NCI-H2029 (cell line): Measurements from ENCODE around the gene MYO7A.

Source experiments
- DNase-seq: peaks from one replicate; lab custom pipeline; 2025; lab: John Stamatoyannopoulos, UW

MYO7A gene

DNA sequence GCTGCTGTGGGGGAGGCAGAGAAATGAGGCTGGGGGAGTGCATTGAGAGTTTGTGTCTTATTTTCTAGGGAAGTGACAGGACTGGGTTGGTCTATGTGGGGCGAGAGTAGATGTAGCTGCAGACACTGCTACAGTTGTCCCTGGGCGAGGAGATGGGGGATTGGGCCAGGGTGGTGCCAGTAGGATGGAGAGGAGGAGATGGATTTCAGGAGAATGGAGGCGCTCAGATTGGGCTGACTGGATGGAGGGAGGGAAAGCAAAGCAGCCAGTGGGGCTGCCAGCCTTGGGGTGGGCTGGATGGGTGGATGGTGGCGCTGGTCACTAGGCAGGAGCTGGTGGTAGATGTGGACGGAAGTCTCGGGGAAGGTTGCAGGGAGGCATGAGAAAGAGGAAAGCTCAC lies 16.1 kb upstream of the MYO7A start:
- no peak for DNase-seq

DNA sequence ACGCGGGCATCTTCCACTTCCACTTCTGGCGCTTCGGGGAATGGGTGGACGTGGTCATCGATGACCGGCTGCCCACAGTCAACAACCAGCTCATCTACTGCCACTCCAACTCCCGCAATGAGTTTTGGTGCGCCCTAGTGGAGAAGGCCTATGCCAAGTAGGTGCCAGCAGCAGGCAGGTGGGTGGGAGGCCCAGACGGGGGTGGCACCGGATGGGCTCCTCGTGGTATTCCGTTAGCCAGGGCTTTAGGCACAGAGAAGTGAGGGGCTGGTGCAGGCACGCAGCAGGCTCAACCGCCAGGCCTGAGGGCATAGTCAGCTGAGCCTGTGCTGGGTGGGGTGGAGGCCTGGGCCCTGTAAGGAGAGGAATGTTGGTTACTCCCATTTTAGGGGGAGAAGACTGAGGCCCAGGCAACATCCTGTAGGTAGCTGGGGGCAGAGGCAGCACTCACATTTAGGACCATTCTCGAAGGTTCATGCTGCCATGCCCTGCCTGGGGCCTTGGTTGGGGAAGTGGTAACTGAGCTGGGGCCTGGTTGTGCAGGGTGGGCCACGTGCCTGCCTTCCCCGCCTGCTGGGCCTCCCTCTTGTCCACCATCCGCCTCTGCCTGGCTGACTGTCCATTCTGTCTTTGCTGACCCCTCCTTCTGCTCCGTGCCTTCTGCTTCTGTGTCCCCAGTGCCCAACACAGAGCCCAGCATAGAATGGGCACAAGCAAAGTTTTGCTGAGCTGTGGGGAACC lies 15.2 kb upstream of the MYO7A start:
- no peak for DNase-seq

DNA sequence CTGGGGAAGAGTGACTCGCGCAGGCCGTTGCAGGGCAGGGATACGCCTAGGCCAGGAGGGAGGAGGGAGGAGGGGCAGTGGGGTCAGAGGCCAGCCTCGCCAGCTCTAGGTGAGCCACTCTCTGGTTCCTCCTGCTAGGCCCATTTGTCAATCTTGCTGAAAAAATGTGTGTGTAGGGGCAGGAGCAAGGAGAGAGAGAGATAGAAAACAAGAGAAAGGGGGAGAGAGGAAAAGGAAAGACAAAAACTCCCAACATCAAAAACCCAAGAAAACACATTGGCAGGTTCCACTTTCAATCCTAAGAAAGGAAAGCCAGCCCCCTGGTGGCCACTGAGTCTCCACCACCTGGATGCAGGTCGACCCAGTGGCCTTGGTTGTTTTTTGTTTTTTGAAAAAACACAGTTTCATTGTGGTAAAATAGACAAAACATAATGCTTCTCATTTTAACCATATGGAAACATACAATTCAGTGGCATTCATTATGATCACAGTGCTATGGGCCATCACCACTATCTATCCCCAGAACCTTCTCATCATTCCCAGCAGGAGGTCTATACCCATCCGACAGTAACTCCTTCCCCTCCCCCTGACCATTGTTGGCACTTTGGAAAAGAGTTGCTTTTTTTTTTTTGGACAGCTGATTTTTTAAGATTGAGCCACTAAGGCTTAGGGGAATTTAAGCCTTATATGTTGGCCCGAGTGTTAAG lies 14.5 kb upstream of the MYO7A start:
- DNase-seq, result no peak

DNA sequence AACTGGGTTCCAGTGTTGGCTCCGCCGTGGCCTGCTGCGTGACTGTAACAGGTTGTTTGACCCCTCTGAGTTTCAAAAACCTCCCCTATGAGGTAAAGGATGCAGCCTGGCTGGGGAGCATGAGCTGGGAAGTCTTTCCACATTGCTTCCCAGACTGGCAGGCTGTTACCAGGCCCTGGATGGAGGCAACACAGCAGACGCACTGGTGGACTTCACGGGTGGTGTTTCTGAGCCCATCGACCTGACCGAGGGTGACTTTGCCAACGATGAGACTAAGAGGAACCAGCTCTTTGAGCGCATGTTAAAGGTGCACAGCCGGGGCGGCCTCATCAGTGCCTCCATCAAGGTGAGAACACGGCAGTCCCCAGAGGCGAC lies 14.0 kb upstream of the MYO7A start:
- no peak for DNase-seq

DNA sequence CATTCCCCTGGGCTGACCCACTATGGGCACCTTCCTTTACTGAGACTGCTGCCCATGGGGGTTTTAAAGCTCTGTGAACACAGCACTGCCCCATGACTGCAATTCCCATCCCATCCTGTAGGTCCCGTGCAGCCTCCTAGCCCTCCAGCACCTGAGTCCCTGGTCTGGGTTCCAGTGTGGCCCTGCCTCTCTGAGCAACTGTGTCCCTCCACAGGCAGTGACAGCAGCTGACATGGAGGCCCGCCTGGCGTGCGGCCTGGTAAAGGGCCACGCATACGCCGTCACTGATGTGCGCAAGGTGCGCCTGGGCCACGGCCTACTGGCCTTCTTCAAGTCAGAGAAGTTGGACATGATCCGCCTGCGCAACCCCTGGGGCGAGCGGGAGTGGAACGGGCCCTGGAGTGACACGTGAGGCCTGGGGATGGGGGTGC lies 12.8 kb upstream of the MYO7A start:
- no peak for DNase-seq

DNA sequence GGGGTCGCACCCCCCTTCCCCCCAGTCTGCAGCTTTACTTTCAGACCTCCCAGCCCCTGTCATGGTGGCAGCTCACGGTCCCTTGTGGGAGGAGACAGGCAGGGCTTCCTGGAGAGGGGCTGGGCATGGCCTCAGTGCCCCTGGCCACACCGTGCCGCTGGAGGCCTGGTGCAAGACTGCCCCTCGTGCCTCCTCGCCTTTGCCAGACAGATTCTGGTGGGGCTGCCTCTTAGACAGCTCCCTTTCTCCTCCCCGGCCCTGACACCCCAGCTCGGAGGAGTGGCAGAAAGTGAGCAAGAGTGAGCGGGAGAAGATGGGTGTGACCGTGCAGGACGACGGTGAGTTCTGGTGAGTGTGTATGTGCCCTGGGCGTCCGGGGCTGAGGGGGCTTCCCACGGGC lies 12.1 kb upstream of the MYO7A start:
- no peak for DNase-seq

DNA sequence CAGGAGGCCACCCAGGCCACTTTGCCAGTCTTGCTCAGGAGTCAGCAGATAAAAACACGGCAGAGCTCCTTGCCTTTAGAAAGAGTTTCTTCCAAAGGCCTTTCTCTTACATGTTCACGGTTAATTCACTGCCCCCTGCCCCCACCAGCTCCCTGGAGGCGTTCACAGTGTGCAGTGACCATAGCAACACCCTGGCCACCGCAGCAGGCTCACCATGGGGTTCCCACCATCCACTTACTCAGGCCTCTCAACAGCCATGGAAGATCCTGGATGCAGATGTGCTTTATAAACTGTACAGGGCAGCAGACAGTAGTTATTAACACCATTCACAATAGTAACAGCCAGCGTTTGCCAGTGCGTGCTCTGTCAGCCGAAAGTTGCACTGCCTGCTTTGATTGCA lies 10.6 kb upstream of the MYO7A start:
- no peak for DNase-seq

DNA sequence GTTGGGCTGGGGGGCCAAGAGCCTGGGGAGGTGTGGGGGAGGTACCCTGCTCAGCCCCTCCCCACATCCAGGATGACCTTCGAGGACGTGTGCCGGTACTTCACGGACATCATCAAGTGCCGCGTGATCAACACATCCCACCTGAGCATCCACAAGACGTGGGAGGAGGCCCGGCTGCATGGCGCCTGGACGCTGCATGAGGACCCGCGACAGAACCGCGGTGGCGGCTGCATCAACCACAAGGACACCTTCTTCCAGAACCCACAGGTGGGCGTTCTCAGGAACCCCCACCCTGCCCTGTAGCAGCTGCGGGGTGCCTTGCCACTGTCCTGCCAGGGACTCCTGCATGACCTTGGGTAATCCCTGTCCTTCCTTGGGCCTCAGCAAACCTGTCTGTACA lies 10.0 kb upstream of the MYO7A start:
- no peak for DNase-seq

DNA sequence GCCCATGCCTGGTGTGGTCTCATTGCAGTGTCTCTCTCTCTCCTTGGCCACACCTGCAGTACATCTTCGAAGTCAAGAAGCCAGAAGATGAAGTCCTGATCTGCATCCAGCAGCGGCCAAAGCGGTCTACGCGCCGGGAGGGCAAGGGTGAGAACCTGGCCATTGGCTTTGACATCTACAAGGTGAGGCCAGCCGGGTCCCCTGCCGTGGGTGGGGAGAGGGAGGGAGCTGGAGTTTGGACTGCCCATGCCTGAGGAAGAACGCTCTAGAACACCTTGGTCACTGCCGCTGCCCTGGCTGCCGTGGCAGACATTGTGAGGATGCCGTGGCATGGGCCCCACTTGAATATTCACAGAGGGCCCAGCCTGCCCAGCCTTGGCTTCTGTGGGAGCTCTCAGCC lies 9.1 kb upstream of the MYO7A start:
- DNase-seq, result no peak

DNA sequence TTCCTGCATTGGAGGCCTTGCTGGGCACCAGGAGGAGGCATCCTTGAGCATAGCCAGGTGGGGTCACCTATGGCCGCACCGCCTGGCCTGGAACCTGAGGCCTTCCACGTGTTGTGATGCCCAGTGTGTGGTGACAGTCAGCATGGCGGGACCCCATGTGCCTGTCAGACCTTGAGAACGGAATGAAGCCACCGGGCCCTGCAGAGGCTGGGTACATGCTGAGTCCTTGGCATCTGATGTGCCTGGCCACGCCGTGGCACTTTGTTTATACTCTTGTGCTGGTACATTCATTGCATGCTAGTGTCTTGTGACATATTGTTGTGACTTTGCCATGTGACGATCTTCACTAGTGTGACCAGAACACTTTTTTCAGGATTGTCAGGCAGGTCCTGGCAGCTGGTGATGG lies 8.5 kb upstream of the MYO7A start:
- DNase-seq, result no peak

DNA sequence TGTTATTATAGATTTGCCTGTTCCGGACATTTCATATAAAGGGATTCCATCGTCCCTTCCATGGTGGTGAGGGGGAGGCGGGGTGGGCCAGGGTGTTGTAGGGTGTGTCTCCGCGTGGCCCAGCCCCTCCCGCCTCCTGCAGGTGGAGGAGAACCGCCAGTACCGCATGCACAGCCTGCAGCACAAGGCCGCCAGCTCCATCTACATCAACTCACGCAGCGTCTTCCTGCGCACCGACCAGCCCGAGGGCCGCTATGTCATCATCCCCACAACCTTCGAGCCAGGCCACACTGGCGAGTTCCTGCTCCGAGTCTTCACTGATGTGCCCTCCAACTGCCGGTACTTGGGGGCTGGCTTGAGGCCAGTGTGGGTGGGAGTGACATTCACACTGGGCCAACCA lies 7.5 kb upstream of the MYO7A start:
- no peak for DNase-seq

DNA sequence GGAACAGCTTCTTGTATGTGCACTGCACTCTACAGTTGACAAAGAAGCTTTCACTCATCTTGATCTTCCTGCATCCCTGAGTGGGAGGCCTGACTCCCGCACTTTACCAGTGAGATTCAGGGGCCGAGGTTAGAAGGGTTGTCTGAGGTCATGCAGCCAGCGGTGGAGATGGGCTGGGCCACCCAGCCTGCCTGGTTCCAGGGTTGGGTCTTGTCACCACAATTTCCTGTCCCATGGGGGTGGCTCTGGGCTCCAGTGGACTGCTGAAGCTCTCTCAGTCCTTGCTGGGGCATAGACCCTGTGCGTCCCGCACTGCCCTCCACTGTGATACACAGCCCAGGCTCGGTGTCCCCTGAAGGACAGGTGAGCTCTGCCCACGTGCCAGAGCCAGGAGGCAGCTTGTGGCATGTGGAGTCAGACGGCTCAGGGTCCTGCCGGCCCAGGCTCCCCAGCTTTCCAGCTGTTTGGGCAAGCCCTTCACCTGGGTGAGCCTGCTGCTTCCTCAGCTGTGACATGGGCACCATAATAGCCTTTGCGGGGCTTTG lies 6.9 kb upstream of the MYO7A start:
- no peak for DNase-seq

DNA sequence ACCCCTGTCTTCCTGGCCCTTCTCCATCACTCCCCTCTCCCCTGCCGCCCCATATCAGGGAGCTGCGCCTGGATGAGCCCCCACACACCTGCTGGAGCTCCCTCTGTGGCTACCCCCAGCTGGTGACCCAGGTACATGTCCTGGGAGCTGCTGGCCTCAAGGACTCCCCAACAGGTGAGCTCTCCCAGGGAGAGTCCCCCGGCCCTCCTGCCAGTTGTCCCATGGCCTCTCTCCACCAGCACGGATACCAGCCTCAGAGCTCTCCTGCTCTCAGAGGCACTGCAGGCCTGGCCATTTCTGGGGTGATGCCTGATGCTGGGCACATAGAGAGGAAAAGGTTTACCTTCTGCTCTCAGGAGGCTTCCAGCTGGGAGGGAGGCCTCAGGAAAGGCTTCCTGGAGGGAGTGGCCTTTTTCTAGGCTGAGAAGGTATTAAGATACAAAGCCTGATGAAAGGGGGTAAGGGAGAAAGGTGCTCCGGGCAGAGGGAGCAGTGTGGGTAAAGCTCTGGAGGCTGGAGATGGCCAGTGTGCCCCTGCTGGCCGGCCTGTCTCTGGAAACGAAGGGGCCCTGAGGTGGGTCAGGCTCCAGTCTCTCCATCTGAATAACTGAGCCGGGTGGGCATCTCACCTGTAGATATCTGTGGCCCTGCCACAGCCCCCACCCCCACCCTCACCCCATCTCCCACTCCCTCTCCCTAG lies 6.0 kb upstream of the MYO7A start:
- no peak for DNase-seq

DNA sequence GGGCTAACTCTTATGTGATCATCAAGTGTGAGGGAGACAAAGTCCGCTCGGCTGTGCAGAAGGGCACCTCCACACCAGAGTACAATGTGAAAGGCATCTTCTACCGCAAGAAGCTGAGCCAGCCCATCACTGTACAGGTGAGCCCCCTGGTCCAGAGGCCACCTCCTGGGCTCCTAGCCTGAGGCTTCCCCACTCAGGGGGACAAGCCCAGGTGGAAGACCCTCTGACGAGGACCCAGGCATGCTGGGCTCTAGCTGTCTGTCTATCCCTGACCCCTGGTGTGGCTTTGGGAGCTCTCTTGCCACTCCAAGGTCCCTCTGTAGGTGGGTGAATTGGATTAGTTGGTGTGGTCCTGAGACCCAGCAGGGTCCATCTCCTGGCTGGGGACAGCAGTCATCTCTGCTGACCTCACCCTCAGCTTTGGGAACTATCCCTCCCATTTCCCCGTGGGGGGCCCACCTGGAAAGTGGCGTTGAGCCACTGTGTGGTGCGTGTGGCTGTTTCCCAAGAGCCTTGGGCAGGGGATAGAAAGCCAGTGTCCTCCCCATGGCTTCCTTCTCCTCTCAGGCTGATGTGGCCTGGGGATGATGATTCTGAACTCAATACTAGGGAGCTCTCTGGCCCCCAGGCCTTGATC lies 5.4 kb upstream of the MYO7A start:
- DNase-seq, result no peak

DNA sequence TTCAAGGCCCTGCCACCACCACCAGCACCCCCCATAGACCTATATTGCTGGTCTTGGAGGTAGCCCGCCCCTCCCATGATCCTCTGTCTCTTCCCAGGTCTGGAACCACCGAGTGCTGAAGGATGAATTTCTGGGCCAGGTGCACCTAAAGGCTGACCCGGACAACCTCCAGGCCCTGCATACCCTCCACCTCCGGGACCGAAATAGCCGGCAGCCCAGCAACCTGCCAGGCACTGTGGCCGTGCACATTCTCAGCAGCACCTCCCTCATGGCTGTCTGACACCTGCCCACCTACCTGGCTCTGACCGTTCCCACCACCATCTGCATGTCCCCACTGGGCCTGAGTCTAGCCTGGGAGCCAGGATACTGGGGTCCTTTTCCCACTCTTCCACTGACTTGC lies 4.5 kb upstream of the MYO7A start:
- no peak for DNase-seq

DNA sequence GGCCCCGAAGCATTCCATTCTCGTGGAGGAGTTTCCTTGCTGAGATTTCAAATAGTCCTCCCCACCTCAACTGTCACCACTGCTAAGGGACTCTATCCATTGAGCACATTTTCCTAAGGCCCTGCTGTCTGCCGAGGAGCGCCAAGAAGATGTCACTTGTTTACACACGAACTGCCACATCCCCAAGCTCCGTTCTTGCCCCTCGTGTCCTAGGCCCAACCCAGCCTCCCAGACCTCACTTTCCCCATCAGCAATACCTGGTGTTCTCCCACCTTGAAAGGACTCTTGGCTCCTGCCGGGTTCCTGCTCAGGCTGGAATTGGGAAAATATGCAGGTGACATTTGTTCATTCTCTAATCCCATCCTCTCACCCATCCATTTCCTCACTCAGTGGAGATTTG lies 4.0 kb upstream of the MYO7A start:
- DNase-seq, result no peak

DNA sequence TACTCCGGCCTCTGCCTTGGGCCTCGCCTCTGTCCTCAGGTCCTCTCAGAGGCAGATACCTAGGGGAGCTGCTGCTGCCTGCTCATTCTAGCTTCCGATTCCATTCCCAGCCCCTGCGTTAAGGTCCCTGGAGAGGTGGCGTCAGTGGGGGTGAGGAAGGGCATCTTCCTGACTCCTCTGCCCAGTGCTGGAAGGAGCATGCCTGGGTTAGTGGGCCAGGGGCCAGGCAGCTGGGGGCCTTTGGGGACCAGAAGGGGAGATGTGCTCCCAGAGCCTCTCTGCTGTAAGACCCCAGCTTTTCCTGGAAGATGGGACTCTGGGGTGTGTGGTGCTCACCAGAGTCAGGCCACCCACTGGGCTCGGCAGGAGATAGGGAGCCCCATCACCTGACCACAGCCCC lies 3.6 kb upstream of the MYO7A start:
- DNase-seq, result no peak

DNA sequence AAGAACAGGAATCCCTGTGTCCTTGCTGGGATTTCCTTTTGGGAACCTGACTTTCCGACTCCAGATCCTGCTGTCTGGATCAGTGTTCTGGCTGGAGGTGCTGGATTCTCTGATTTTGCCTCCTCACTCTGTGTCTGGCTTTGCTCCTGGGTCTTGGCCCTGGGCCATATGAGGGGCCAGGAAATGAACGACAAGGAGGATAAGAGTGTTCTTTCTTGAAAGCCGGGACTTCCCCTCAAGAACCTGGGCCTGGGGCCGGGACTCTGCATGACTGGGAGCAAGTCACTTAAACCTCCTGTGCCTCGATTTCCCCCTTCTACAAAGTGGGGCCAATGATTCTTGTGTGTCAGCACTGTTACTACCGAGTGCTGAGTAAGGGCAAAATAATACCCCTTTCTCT lies 2.9 kb upstream of the MYO7A start:
- DNase-seq, result no peak

DNA sequence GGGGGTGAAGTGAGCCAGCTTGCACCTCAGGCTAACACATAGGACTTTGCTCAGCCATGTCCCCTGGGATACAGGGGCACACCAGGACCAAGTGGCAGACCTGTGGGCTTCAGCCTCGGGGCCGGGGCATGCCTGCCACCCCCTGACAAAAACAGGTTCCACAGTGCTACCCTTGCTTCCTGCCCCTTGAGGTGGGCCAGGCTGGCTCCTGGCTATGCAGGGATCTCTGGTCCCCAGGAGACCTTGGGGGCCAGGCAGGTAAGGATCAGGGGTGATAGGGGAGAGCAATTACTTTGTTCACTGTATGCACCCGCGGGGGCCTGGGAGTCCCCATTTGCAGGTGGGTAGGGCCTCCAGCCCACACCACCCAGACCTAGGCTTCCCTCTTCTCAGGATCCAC lies 2.4 kb upstream of the MYO7A start:
- DNase-seq, result no peak

DNA sequence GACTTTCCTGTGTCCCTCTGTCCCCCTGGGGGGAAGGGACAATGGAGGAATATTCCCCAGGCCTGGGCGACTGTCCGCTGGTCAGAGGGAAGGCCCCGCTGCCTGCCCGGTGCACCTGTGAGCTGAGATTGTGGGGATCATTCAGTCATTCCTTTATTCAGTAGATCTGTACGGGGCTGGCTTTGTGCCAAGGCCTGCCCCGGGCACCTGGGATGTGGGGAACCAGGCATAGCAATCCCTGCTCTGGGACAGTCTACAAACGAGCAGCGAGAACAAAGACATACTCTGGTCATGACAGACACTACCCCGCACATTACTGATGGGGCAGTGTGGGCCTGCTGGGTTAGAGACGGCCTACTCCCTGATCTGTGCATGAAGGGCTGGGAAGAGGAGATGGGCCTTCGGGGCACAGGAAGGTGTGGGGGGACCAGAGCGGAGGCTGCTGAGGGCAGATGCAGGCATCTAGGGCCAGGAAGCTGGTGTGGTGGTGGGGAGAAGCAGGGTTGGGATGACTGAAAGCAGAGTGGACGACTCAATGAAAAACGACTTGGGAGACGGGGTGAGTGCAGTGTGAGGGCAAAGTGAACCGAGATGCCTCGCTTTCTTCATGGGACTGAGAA lies 1.8 kb upstream of the MYO7A start:
- no peak for DNase-seq

DNA sequence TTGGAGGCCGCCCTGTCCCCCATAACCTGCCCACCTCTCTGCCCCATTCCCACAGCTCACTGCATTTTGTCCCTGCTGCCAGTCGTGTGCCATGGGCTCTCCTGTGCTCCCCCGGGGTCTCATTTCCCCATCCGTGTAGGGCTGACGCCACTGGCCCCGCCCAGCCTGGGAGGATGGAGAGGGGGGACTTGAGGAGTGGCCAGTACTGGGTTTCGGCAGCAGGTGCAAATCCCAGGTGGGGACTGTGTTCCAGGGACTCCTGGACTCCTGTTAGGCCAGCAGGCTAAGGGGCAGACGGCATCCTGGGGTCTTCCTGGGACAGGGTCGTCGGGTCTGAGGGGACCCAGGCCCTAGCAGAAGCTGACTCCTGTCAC lies 1.2 kb upstream of the MYO7A start:
- no peak for DNase-seq

DNA sequence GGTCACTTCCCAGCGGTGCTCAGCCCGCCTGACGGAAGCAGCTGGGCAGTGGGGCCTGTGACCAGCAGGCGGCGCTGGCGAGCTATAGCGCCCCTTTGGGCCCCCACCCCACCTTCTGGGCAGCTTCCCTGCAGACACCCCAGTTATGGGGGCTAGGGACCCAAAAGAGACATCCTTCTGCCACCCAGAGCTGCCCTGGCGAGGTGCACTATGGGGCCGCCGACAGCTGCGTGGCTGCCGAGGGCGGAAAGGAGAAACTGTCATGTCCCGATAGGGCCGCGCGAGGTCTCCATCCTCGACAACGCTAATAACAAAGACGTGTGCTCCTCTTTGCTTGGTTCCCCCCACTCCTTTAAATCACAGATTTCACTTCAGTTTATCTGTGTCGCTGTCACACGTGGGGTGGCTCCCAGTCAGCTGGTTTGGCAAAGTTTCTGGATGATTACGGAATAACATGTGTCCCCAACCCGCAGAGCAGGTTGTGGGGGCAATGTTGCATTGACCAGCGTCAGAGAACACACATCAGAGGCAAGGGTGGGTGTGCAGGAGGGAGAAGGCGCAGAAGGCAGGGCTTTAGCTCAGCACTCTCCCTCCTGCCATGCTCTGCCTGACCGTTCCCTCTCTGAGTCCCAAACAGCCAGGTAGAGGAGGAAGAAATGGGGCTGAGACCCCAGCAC lies 673 bp upstream of the MYO7A start:
- no peak for DNase-seq
